NCI-H345 treated with DMSO at 0.1 percent for 48 hours (cell line): ENCODE measurements around the gene PTPRN.

Experiments
- DNase-seq: peaks from one replicate; lab custom pipeline; 2025; ENCODE audit not compliant: unreplicated experiment; lab: John Stamatoyannopoulos, UW

The PTPRN gene

GRCh38 chr2:219246559-219246958, 62.6 kb downstream of the PTPRN start:
- no peak for DNase-seq

GRCh38 chr2:219245899-219246230, 63.3 kb downstream of the PTPRN start:
- DNase-seq = no peak

GRCh38 chr2:219245148-219245898, 63.9 kb downstream of the PTPRN start, which contains the start of the genes GLB1L and STK16:
TSS of gene GLB1L (minus strand) at chr2:219245444. CDS start at chr2:219243573, 1,871 bp downstream.
TSS of gene STK16 (plus strand) at chr2:219245479. CDS start at chr2:219246000, 521 bp downstream.
- DNase-seq = peak; percentile 64

GRCh38 chr2:219244789-219245147, 64.4 kb downstream of the PTPRN start:
- DNase-seq = no peak

GRCh38 chr2:219243291-219243761, 65.9 kb downstream of the PTPRN start:
- DNase-seq = no peak
